Esophagus muscularis mucosa (tissue), 4 donors: ENCODE measurements around the gene ARHGAP24. TPM values are rescaled to one million over a fixed set of nuclear protein-coding genes. Genes with fewer than 3 reads are reported as not detected.

ENCODE experiments used
- DNase-seq: peaks from one replicate; pipeline ENCODE4 v3.0.0-alpha.2; 2017; ENCODE audit errors: extremely low spot score
- H3K27ac ChIP-seq, 4 donors: fragments of 200-600 bp; sonication (generic); replicated peaks in 1 of 4; 1 replicate in 3 of 4; 2 replicates in 1 of 4; pipeline ENCODE4 v1.5.1; 2016 to 2019; ENCODE audit warnings: mild to moderate bottlenecking in 1 of 4
- H3K27me3 ChIP-seq, 4 donors: fragments of 200-600 bp; sonication (generic); one replicate each; pipeline versions ENCODE4 v1.5.1 to v1.6.0; 2016 to 2019
- H3K36me3 ChIP-seq, 4 donors: fragments of 200-600 bp; sonication (generic); one replicate each; pipeline ENCODE4 v1.5.1; 2016 to 2019
- H3K4me1 ChIP-seq, 4 donors: fragments of 200-600 bp; sonication (generic); one replicate each; pipeline ENCODE4 v1.5.1; 2016 to 2019
- H3K4me3 ChIP-seq, 4 donors: fragments of 200-600 bp; sonication (generic); 1 replicate in 2 of 4; 2 replicates in 2 of 4; pipeline ENCODE4 v1.5.1; 2016 to 2019; ENCODE audit warnings: mild to moderate bottlenecking in 4 of 4, moderate library complexity in 1 of 4
- H3K9me3 ChIP-seq, 4 donors: fragments of 200-600 bp; sonication (generic); 1 replicate in 3 of 4; 2 replicates in 1 of 4; pipeline ENCODE4 v1.5.1; 2016 to 2019
- EP300 ChIP-seq: sonication (generic); formaldehyde crosslinking; IDR thresholded peaks from one replicate; pipeline ENCODE4 v1.6.1; 2017; ENCODE audit warnings: antibody characterized with exemption
- POLR2A ChIP-seq: fragments of 450-650 bp; IDR thresholded peaks from one replicate; pipeline ENCODE4 v1.6.1; 2017; ENCODE audit warnings: antibody characterized with exemption, moderate library complexity, mild to moderate bottlenecking, low read depth
- POLR2AphosphoS5 ChIP-seq, 2 donors: sonication (generic); formaldehyde crosslinking; IDR thresholded peaks; one replicate each; pipeline ENCODE4 v1.6.1; 2017; ENCODE audit warnings: antibody characterized with exemption in 2 of 2
- WGBS: methylation state at CpG from one replicate; pipeline ENCODE4 v1.1.5; 2018; 5-methylcytosine and 5-hydroxymethylcytosine counted together
- intact Hi-C: fragments of 100-400 bp; cut with DNase I; formaldehyde crosslinking; loops from one replicate; pipeline ENCODE4 v1.15.1; 2023
- total RNA-seq, 4 donors: library from RNA; depleted of rRNA; stranded (reverse); fragments of >200 nt; gene quantifications; one replicate each; pipeline versions ENCODE4 v1.1.0 to v1.2.1, GENCODE V29; 2016
- TF ChIP-seq, protein P1 (sequence below), 3 experiments: fragments of 200-600 bp in 2 of 3; fragments of 450-650 bp in 1 of 3; sonication (generic) in 2 of 3; IDR thresholded peaks; one replicate each; pipeline ENCODE4 v1.5.1; 2017 to 2019; ENCODE audit warnings: antibody characterized with exemption in 3 of 3, mild to moderate bottlenecking in 2 of 3, moderate library complexity in 1 of 3

The ARHGAP24 gene
- total RNA-seq, 4 donors from 2014 or later: 17.6 to 30.2 (median 23.6) TPM

DNA sequence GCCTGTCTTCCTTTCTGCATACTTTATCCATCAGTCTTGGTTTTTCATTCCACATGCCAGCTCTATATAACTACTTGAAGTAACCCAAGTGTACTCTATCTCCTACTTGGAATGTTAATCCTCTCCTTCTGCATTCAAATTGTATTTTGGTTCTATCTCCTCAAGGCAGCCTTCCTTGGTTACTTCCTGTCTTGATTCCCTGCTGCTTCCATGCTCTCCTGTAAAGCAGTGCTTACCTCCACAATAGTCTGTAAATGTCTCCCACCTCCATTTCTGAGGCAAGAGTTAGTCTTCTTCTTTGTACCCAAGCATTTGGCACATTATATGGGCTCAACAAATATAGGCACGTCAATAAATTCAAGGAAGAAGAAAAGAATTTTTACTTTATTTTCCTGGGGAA, 298.4 kb downstream of the ARHGAP24 start:
- Histone ChIP-seq H3K27ac (no peak overlapping the region), H3K4me3 (no peak overlapping the region), H3K9me3 (no peaks in the 10 kb centered on the region), H3K27me3 (no peaks in the 10 kb centered on the region), H3K36me3 (no peaks in the 10 kb centered on the region), H3K4me1 (peaks cover 6 to 14% (median 10%) of the 10 kb centered on the region in 4 donors)
- DNase-seq: no peak
- TF ChIP-seq EP300: no peak
- TF ChIP-seq, protein P1, sequence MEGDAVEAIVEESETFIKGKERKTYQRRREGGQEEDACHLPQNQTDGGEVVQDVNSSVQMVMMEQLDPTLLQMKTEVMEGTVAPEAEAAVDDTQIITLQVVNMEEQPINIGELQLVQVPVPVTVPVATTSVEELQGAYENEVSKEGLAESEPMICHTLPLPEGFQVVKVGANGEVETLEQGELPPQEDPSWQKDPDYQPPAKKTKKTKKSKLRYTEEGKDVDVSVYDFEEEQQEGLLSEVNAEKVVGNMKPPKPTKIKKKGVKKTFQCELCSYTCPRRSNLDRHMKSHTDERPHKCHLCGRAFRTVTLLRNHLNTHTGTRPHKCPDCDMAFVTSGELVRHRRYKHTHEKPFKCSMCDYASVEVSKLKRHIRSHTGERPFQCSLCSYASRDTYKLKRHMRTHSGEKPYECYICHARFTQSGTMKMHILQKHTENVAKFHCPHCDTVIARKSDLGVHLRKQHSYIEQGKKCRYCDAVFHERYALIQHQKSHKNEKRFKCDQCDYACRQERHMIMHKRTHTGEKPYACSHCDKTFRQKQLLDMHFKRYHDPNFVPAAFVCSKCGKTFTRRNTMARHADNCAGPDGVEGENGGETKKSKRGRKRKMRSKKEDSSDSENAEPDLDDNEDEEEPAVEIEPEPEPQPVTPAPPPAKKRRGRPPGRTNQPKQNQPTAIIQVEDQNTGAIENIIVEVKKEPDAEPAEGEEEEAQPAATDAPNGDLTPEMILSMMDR (IDR thresholded peaks at IDR 0.05): no peak
- TF ChIP-seq POLR2AphosphoS5 (IDR thresholded peaks at IDR 0.05): no peak
- TF ChIP-seq POLR2A: no peak
- WGBS: 90% methylated on average over 1 of the region's 1 CpG
- intact Hi-C loops: loop anchor here (10.0 kb wide), 1 partner anchor 261 kb away; no protein-coding TSS in a partner anchor

DNA sequence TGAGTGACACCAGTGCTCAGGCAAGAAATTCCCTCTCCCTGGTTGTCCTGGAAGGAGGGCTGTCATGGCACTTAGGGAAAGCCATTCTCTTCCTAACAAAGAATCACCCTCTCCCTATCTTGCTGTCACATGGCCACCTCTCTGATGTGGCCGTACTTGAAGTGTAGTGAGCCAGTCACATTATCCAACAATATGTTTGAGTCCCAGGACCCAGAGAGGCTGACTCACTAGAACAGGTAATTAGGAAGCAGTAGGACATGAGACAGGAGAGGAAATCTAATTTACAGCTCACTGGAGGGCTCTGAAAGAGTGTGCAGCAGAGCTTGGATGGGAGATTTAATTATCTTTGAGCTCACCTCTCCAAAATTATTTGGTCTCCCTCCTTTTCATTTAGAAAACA, 299.1 kb downstream of the ARHGAP24 start:
- Histone ChIP-seq H3K36me3 (no peaks in the 10 kb centered on the region), H3K27ac (no peak overlapping the region), H3K27me3 (no peaks in the 10 kb centered on the region), H3K4me3 (no peak overlapping the region), H3K9me3 (no peaks in the 10 kb centered on the region), H3K4me1 (peaks cover 6 to 16% (median 11%) of the 10 kb centered on the region in 4 donors)
- intact Hi-C loops: loop anchor here (10.0 kb wide), 1 partner anchor 261 kb away; no protein-coding TSS in a partner anchor
- TF ChIP-seq POLR2AphosphoS5 (IDR thresholded peaks at IDR 0.05): no peak
- no peak for TF ChIP-seq EP300
- TF ChIP-seq, protein P1 (IDR thresholded peaks at IDR 0.05): no peak
- no peak for TF ChIP-seq POLR2A
- 86% methylated on average over 1 of the region's 1 CpG for WGBS
- DNase-seq: no peak

DNA sequence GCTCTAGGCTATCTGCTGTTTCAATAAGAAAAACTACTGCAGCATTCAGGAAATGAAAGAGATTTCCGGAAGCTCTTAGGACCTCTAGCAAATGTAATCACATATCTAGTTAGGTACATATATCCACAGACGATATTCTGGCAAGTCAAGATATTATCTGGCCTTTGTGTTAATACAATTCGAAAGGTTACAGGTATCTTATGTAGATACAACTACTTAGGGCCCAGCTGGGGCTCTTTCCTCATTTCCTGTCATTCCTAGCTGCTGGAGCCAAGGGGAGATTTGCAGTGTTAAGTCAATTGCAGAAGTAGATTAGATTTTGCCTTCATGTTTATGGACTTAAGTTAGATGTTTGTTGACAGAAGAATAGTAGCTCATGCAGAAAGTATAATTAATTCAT, 299.5 kb downstream of the ARHGAP24 start:
- DNase-seq: no peak
- Histone ChIP-seq H3K36me3 (no peaks in the 10 kb centered on the region), H3K27ac (no peak overlapping the region), H3K4me1 (peaks cover 8 to 21% (median 14%) of the 10 kb centered on the region in 4 donors), H3K9me3 (no peaks in the 10 kb centered on the region), H3K27me3 (no peaks in the 10 kb centered on the region), H3K4me3 (no peak overlapping the region)
- intact Hi-C loops: loop anchor here (10.0 kb wide), 1 partner anchor 260 kb away; no protein-coding TSS in a partner anchor
- TF ChIP-seq EP300: no peak
- TF ChIP-seq POLR2AphosphoS5 (IDR thresholded peaks at IDR 0.05): no peak
- TF ChIP-seq, protein P1 (IDR thresholded peaks at IDR 0.05): no peak
- TF ChIP-seq POLR2A: no peak
- 89% methylated on average over 3 of the region's 3 CpGs for WGBS

DNA sequence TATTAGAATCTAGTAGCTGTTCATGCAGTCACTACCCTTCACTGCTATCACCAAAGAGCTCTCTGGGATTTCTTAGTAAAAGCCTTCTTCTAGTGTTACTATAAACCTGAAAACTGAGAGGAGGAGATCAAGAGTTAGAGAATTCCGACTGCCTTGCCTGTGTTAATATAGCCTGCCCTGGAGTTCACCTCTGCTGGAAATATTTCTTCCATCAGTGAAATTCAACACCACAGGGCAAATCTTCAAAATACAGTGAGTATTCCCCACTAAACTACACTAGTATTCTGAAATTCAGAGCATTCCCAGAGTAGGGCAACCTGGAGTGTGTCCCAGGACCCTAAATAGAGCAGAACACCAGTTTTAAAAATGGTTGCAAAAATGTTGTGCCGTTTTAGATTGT, 301.1 kb downstream of the ARHGAP24 start:
- no peak overlapping the region for H3K4me3 ChIP-seq
- intact Hi-C loops: loop anchor here (10.0 kb wide), 1 partner anchor 259 kb away; no protein-coding TSS in a partner anchor
- DNase-seq: no peak
- H3K9me3 ChIP-seq: no peaks in the 10 kb centered on the region
- 69% methylated on average over 2 of the region's 2 CpGs for WGBS
- no peaks in the 10 kb centered on the region for H3K36me3 ChIP-seq
- peaks cover 16 to 37% (median 23%) of the 10 kb centered on the region in 4 donors for H3K4me1 ChIP-seq
- no peak for TF ChIP-seq EP300
- TF ChIP-seq, protein P1 (IDR thresholded peaks at IDR 0.05): no peak
- no peak for TF ChIP-seq POLR2AphosphoS5 (IDR thresholded peaks at IDR 0.05)
- TF ChIP-seq POLR2A: no peak
- peak overlapping the region in 1 of 4 donors; percentile 3 for H3K27ac ChIP-seq
- no peaks in the 10 kb centered on the region for H3K27me3 ChIP-seq

DNA sequence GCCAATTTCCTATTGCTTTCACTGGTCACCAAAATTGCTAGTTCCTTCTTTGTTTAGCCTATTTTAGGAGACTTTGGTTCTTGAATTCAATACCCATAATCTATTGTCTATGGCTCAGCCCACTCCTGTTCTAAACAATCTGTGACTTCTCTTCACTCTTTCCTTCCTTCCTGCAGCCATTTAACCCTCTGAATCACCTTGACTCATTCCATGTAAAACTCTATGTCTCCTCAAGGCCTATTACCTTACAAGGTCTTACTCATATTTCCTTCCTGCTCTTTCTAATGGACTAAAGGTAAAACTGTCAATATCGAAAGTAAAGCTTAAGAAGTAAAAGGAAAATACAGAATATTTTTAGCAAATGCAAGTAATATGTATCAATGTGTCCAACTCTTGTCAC, 301.6 kb downstream of the ARHGAP24 start:
- Histone ChIP-seq H3K36me3 (no peaks in the 10 kb centered on the region), H3K27ac (peak overlapping the region in 1 of 4 donors; percentile 3), H3K4me1 (peaks cover 16 to 42% (median 26%) of the 10 kb centered on the region in 4 donors), H3K4me3 (no peak overlapping the region), H3K27me3 (no peaks in the 10 kb centered on the region), H3K9me3 (no peaks in the 10 kb centered on the region)
- intact Hi-C loops: loop anchor here (10.0 kb wide), 1 partner anchor 258 kb away; no protein-coding TSS in a partner anchor
- TF ChIP-seq EP300: no peak
- TF ChIP-seq POLR2A: no peak
- no peak for TF ChIP-seq POLR2AphosphoS5 (IDR thresholded peaks at IDR 0.05)
- TF ChIP-seq, protein P1 (IDR thresholded peaks at IDR 0.05): no peak
- WGBS: 96% methylated on average over 1 of the region's 1 CpG
- DNase-seq: no peak
